HepG2 (cell line): ENCODE data around the gene ASIC3. TPM values are rescaled to one million over a fixed set of nuclear protein-coding genes. Genes with fewer than 3 reads are reported as not detected.
A peak's percentile ranks its signal among the peaks of the same experiment; 100 is the strongest.

Experiments used
- ATAC-seq: fragments of 200-7000 bp; cut with Tn5 transposase; 3 replicates; pipeline ENCODE4 v1.9.1; 2020; ENCODE audit warnings: mild to moderate bottlenecking, moderate library complexity
- BruUV-seq: library from RNA; stranded (reverse); fragments of 400-500 nt; replicated peaks from 2 replicates; lab custom pipeline; 2021; lab: Mats Ljungman, UMichigan
- CTCF ChIA-PET: fragments of 300-600 bp; formaldehyde crosslinking; extraction: SDS; loops from one replicate; lab custom pipeline; 2021; ENCODE audit warnings: low total read pairs, inconsistent platforms, low intra/inter-chr PET ratio; lab: Yijun Ruan, JAX
- POLR2A ChIA-PET: fragments of 350-600 bp; sonication (Branson Sonifier 250); formaldehyde crosslinking; loops from one replicate; lab custom pipeline; 2020; ENCODE audit warnings: antibody characterized with exemption, inconsistent platforms; lab: Yijun Ruan, JAX
- DNase-seq: peaks from one replicate; pipeline ENCODE4 v3.0.0-alpha.2; 2015; ENCODE audit warnings: low spot score
- FAIRE-seq: peaks from 3 replicates; lab custom pipeline; 2011; peaks lifted over from hg19 to GRCh38; lab: Jason Lieb, UNC
- H2AFZ ChIP-seq: one replicate; pipeline ENCODE4 v1.6.1; 2011; ENCODE audit warnings: low read length, inconsistent platforms
- H3K27ac ChIP-seq: fragments of 300-600 bp; 3 replicates; pipeline ENCODE4 v1.8.0; 2011; ENCODE audit warnings: mixed run types, mild to moderate bottlenecking, mixed read lengths, low read length, inconsistent platforms; ENCODE audit not compliant: insufficient read depth; ENCODE audit errors: extremely low read length
- H3K27me3 ChIP-seq, 2 experiments: fragments of 200-600 bp in 1 of 2; 2 replicates in 1 of 2; 3 replicates in 1 of 2; pipeline versions ENCODE4 v1.6.0 to v1.8.0; 2011; ENCODE audit warnings: low read length in 2 of 2, mild to moderate bottlenecking in 2 of 2, moderate library complexity in 2 of 2, inconsistent platforms in 1 of 2; ENCODE audit not compliant: insufficient read depth in 2 of 2, control insufficient read depth in 1 of 2
- H3K36me3 ChIP-seq, 2 experiments: fragments of 200-600 bp in 1 of 2; replicated peaks in 1 of 2; 2 replicates in 1 of 2; 3 replicates in 1 of 2; pipeline versions ENCODE4 v1.5.1 to v1.8.0; 2011; ENCODE audit warnings: low read length in 2 of 2, inconsistent platforms in 1 of 2; ENCODE audit not compliant: insufficient read depth in 2 of 2, control insufficient read depth in 1 of 2
- H3K4me1 ChIP-seq: 2 replicates; pipeline ENCODE4 v1.5.1; 2012; ENCODE audit warnings: low read length, inconsistent platforms; ENCODE audit not compliant: insufficient read depth
- H3K4me2 ChIP-seq: 2 replicates; pipeline ENCODE4 v1.6.0; 2011; ENCODE audit warnings: low read depth, low read length, inconsistent platforms
- H3K4me3 ChIP-seq, 3 experiments: fragments of 200-600 bp in 1 of 3; sonication (generic), shearing (Covaris generic) in 1 of 3; replicated peaks in 1 of 3; 2 replicates each; pipeline ENCODE4 v1.5.1; 2011 to 2016; ENCODE audit warnings: low read length in 3 of 3, inconsistent platforms in 2 of 3, low read depth in 2 of 3, mild to moderate bottlenecking in 2 of 3, control low read depth in 1 of 3, mixed read lengths in 1 of 3; ENCODE audit not compliant: insufficient read depth in 1 of 3
- H3K79me2 ChIP-seq: one replicate; pipeline ENCODE4 v1.6.1; 2011; ENCODE audit warnings: low read length, inconsistent platforms; ENCODE audit not compliant: insufficient read depth
- H3K9ac ChIP-seq: 2 replicates; pipeline ENCODE4 v1.6.0; 2011; ENCODE audit warnings: mild to moderate bottlenecking, low read depth, low read length, inconsistent platforms; ENCODE audit not compliant: insufficient read depth
- H3K9me3 ChIP-seq: 2 replicates; pipeline ENCODE4 v1.5.1; 2012; ENCODE audit warnings: mild to moderate bottlenecking, low read length
- H4K20me1 ChIP-seq: 2 replicates; pipeline ENCODE4 v1.6.0; 2011; ENCODE audit warnings: inconsistent platforms, mild to moderate bottlenecking, low read length, moderate library complexity; ENCODE audit not compliant: insufficient read depth
- ELF3 ChIP-seq: IDR thresholded peaks from 2 replicates; pipeline ENCODE4 v1.6.1; 2016; ENCODE audit warnings: missing genetic modification reagents, missing compliant biosample characterization
- FOXP4 ChIP-seq: sonication (generic); formaldehyde crosslinking; IDR thresholded peaks from 2 replicates; pipeline ENCODE4 v1.4.0; 2020; ENCODE audit warnings: missing genetic modification reagents
- GATAD1 ChIP-seq: IDR thresholded peaks from 2 replicates; pipeline ENCODE4 v1.6.1; 2016; ENCODE audit warnings: missing genetic modification reagents, missing compliant biosample characterization
- HOXA5 ChIP-seq: sonication (generic); formaldehyde crosslinking; IDR thresholded peaks from 2 replicates; pipeline ENCODE4 v1.4.0; 2020; ENCODE audit warnings: missing genetic modification reagents
- KMT2A ChIP-seq: sonication (generic); formaldehyde crosslinking; IDR thresholded peaks from 2 replicates; pipeline ENCODE4 v1.4.0; 2020; ENCODE audit warnings: missing genetic modification reagents
- RBFOX2 ChIP-seq: fragments of 200-400 bp; formaldehyde crosslinking; IDR thresholded peaks from 2 replicates; pipeline ENCODE4 v1.6.1; 2017; ENCODE audit warnings: low read depth, mild to moderate bottlenecking, low read length
- SMC3 ChIP-seq: IDR thresholded peaks from 2 replicates; pipeline ENCODE4 v1.6.1; 2011; ENCODE audit warnings: low read length, improper control_type of control experiment
- STAG1 ChIP-seq: sonication (generic); formaldehyde crosslinking; IDR thresholded peaks from 2 replicates; pipeline ENCODE4 v1.4.0; 2020; ENCODE audit warnings: missing genetic modification reagents
- TFDP2 ChIP-seq: sonication (generic); formaldehyde crosslinking; IDR thresholded peaks from 2 replicates; pipeline ENCODE4 v1.4.0; 2020; ENCODE audit warnings: missing genetic modification reagents
- YEATS2 ChIP-seq: sonication (generic); formaldehyde crosslinking; IDR thresholded peaks from 2 replicates; pipeline ENCODE4 v1.4.0; 2020; ENCODE audit warnings: missing genetic modification reagents, borderline replicate concordance
- ZBTB10 ChIP-seq: sonication (generic); formaldehyde crosslinking; IDR thresholded peaks from 2 replicates; pipeline ENCODE4 v1.4.0; 2020; ENCODE audit warnings: missing genetic modification reagents, borderline replicate concordance
- ZNF746 ChIP-seq: sonication (generic); formaldehyde crosslinking; IDR thresholded peaks from 2 replicates; pipeline ENCODE4 v1.8.0; 2022; ENCODE audit warnings: mild to moderate bottlenecking, missing genetic modification reagents
- ZNF766 ChIP-seq: sonication (generic); formaldehyde crosslinking; IDR thresholded peaks from 2 replicates; pipeline ENCODE4 v1.5.0; 2020; ENCODE audit warnings: missing genetic modification reagents, borderline replicate concordance
- WGBS: methylation state at CpG from one replicate; pipeline ENCODE4 v1.1.6; 2017; ENCODE audit warnings: low lambda C conversion rate; 5-methylcytosine and 5-hydroxymethylcytosine counted together
- in situ Hi-C: cut with HindIII; loops from 2 replicates; pipeline ENCODE4 v1.10.0; 2017; ENCODE audit warnings: low pct_unique_long_range_greater_than_20kb; ENCODE audit not compliant: extremely low pct_ligation_motif_present
- intact Hi-C: fragments of 100-400 bp; cut with micrococcal nuclease; formaldehyde crosslinking; loops from one replicate; pipeline ENCODE4 v1.10.0; 2022; ENCODE audit not compliant: unreplicated experiment
- polyA plus RNA-seq, 8 experiments: library from polyadenylated mRNA; depleted of rRNA in 3 of 8; stranded (reverse) in 7 of 8; unstranded in 1 of 8; fragments of >200 nt; fragmentation: Illumina TruSeq in 4 of 8; extraction: Trizol in 4 of 8; gene quantifications; 2 replicates each; pipeline versions ENCODE4 v1.2.1 to v1.2.3, GENCODE V29; 2011 to 2016; ENCODE audit warnings: low read depth in 4 of 8, missing spikeins in 1 of 8, mixed read lengths in 1 of 8; ENCODE audit not compliant: insufficient read depth in 1 of 8
- total RNA-seq, 5 experiments: library from RNA; depleted of rRNA; stranded (reverse); fragments of >200 nt; fragmentation: Illumina TruSeq; extraction: Trizol; gene quantifications; 2 replicates each; pipeline ENCODE4 v1.2.3, GENCODE V29; 2016; ENCODE audit warnings: low read depth in 1 of 5

The ASIC3 gene
- total and polyA plus RNA-seq, 2 of the 13 experiments (the other 11 are each of a cell fraction or from before 2014, with no cell fraction given), result 0.51 TPM; not detected in 1

GRCh38 chr7:151012031-151012692 is 36.2 kb upstream of the ASIC3 start (continued):
- TF ChIP-seq FOXP4 (CRISPR knock-in tag), result peak; percentile 54; the same call in 1 of the 2 replicates
- TF ChIP-seq TFDP2, result no peak
- no peak for TF ChIP-seq YEATS2 (CRISPR knock-in tag)
- peak; percentile 79 for TF ChIP-seq ELF3 (CRISPR knock-in tag)
- peak; percentile 45; the same call in 1 of the 2 replicates for TF ChIP-seq GATAD1 (CRISPR knock-in tag)
- no peak; the same call in 1 of the 2 replicates for TF ChIP-seq HOXA5 (CRISPR knock-in tag)
- TF ChIP-seq, all 625 proteins: peak for 102

- intact Hi-C loops, result no loop called here
- CTCF ChIA-PET, result interaction anchor here (1.1 kb wide), 1 partner anchor 111 kb away, joined by 3 read pairs; no protein-coding TSS in a partner anchor
- FAIRE-seq, result no peak
- 0 out of 2 replicates have a peak, but pooled peaks have one; percentile 8 for TF ChIP-seq RBFOX2
- TF ChIP-seq ZNF746 (CRISPR knock-in tag), result no peak
- TF ChIP-seq ZNF766 (CRISPR knock-in tag), result 0 out of 2 replicates have a peak, but pooled peaks have one; percentile 8
- TF ChIP-seq ZBTB10 (CRISPR knock-in tag), result no peak
- 0 out of 2 replicates have a peak, but pooled peaks have one; percentile 1 for TF ChIP-seq KMT2A (CRISPR knock-in tag)
- peak; percentile 41 for TF ChIP-seq STAG1 (CRISPR knock-in tag)
- TF ChIP-seq SMC3, result peak; percentile 28; the same call in 1 of the 2 replicates
These were observed 35.4 kb upstream of the ASIC3 start for GRCh38 chr7:151012911-151013347.

More at GRCh38 chr7:151012911-151013347, 35.4 kb upstream of the ASIC3 start:
- DNase-seq (peak; percentile 45), ATAC-seq (peak; percentile 58)
- H3K79me2 ChIP-seq, result no peaks in the 10 kb centered on the region
- H3K9me3 ChIP-seq, result no peaks in the 10 kb centered on the region
- peak overlapping the region; percentile 37 to 62 (median 39) for H3K4me3 ChIP-seq
- H3K27me3 ChIP-seq, result peaks cover 0 to 6% of the 10 kb centered on the region in 2 experiments; a peak in 2 of 5 replicates
- POLR2A ChIA-PET, result interaction anchor here (0.8 to 5.2 kb wide), 5 partner anchors 16 to 214 kb away, joined by 3 to 31 read pairs (median 5); partner anchors contain the start of genes ABCB8, ABCF2, AGAP3 and FASTK
- H3K4me2 ChIP-seq, result peak overlapping the region; percentile 85
- peaks cover 69% of the 10 kb centered on the region for H3K4me1 ChIP-seq
- H2AFZ ChIP-seq, result peak overlapping the region; percentile 66
- peak overlapping the region; percentile 52 for H3K9ac ChIP-seq
- no peaks in the 10 kb centered on the region for H4K20me1 ChIP-seq
- peak overlapping the region; percentile 60 for H3K27ac ChIP-seq
- in situ Hi-C loops, result no loop called here
- no TSS peak for BruUV-seq
- WGBS, result 56% methylated on average over 14 of the region's 23 CpGs
- H3K36me3 ChIP-seq, result no peaks in the 10 kb centered on the region; a peak in 1 of 5 replicates
